Activated CD8-positive, alpha-beta memory T cell treated with anti-CD3 and anti-CD28 coated beads, Interleukin-2, amount 50 U/mL, for 48 hours (primary cell): Measurements from ENCODE around the gene OR5F1.

Source experiments
- DNase-seq: peaks from one replicate; pipeline ENCODE4 v3.0.0-alpha.2; 2020

Gene OR5F1

GRCh38 chr11:55994525-55994924, at the start of gene OR5F1:
OR5F1 (minus strand) TSS chr11:55994625; CDS start chr11:55994625, 0 bp downstream.
- DNase-seq: no peak

GRCh38 chr11:56027354-56027753, 32.9 kb upstream of the OR5F1 start, which contains the start of gene OR5AS1:
OR5AS1 (plus strand) TSS chr11:56027654; CDS start chr11:56030419, 2,765 bp downstream.
- no peak for DNase-seq

DNA sequence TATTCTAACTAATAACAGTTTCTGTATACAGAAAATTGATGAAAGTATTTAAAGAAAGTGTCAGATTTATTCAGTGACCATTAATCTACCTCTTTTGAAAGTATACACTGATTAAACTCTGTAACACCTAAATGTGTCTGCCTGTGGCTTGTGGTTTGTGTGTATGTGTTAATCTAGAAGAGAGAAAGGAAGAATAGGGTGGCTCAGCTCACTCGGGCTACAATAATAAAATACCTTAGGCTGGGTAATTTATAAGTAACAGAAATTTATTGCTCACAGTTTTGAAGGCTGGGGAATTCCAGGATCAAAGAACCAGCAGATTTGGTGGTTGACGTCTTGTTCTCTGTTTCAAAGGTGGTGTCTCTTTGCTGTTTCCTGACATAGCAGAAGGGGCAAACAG, 19.4 kb upstream of the OR5F1 start:
- DNase-seq: no peak

GRCh38 chr11:56010716-56011115, 16.3 kb upstream of the OR5F1 start:
- no peak for DNase-seq

DNA sequence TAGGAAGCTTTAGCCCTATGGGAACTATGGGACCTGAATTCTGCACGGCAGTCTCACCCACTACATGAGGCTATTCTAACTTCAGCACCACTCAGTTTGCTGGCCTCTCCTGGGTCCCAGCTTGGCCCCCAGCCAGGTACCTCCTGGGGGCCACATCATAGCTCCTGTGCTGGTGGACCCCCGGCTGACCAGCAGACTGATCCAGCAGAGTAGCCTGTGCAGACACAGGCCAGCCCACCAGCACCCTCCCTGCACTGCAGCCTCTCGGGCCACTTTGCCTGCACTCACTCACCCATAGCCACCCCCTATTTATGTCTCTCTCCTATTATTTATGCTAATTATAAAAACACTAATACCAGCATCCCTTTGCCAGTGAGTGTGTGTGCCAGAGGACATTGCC, 23.5 kb downstream of the OR5F1 start:
- DNase-seq: no peak

GRCh38 chr11:55969845-55970244, 24.6 kb downstream of the OR5F1 start, which contains the start of gene OR10AG1:
OR10AG1 (minus strand) TSS chr11:55969945; CDS start chr11:55969907, 38 bp downstream.
- DNase-seq: no peak

DNA sequence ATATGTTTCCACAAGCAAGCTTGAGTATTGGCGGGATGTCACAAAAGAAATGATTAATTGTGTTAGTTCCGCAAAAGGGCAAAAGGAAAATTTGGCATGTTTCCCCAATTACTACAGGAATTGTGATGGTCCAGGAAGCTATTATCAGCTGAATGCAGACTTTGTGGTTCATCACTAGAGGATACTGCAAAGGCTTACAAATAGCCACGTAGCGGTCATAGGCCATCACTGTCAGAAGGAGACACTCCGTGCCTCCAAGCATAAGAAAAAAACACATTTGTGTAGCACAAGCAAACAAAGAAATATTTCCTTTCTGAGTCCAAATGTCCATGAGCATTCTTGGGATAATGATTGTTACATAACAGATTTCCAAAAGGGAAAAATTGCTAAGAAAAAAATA, 26.5 kb downstream of the OR5F1 start:
- no peak for DNase-seq

DNA sequence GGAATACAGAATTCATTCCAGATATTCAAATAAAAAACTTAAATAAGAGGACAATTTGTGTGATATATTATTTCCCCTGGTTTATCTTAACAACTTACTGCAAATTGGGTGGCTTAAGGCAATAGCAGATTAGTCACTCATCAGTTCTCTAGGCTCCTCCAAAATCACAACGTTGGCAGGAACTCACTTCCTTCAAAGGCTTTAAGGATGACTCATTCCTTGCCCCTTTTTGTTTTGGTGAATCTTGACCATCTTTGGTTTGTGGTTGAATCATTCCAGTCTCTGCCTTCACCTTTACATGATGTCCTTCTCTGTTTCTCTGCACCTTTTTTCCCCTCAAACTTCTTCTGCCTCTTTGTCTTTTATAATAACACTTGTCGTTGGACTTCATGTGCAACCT, 28.0 kb downstream of the OR5F1 start:
- DNase-seq: no peak

- DNase-seq: no peak
Observed at GRCh38 chr11:55956521-55956920, 37.9 kb downstream of the OR5F1 start.

DNA sequence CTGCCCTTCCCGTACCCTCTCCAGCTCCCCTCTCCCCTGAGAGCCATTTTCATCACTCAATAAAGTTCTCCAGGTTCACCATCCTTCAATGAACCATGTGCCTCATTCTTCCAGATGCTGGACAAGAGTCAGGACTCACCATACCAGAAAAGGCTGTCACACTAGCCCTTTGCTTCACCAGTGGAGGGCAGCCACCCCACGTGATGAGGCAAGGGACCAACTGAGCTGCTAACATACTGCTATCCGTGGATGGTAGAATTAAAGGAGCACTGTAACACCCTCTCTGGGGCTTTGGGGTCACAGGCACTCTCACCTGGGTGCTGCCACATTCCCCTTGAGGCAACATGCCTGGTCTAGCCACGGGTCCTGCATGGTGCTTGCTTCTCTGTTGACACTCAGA, 45.1 kb downstream of the OR5F1 start:
- DNase-seq: no peak
